Measurements from ENCODE around the gene ARID5A.

The ARID5A gene

DNA sequence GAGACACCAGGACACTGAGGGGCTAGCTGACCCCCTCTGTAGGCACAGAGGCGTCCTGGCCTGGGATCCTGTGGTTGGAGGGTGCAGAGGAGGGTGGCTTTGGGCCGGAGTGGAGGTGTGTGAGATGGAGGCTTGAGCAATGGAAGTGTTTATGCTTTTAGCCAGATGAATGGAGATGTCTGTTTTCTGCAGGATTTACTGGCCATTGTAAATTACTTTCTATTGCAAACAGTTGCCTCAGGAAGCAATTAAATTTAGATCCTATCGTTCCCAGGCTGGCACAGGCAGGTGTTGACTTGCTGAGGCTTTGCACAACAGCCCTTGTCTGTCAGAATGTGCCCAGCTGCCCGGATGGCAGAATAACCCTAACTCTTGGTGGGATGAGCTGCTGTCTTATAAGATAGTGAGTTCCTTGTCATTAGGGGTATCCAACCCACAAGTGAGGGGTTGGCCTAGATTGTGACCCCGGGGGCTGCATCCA is 1.8 kb upstream of the ARID5A start:
- DNase-seq: no peak
- TF ChIP-seq GATA1 (IDR thresholded peaks at IDR 0.05; ENCODE audit: low read depth, low read length): no peak
- TF ChIP-seq POLR2A (IDR thresholded peaks at IDR 0.05; ENCODE audit: low read length): no peak

- DNase-seq: no peak
- TF ChIP-seq POLR2A (IDR thresholded peaks at IDR 0.05; ENCODE audit: low read length): no peak
Observed at GRCh38 chr2:96535331-96535730, 1.2 kb upstream of the ARID5A start.

DNA sequence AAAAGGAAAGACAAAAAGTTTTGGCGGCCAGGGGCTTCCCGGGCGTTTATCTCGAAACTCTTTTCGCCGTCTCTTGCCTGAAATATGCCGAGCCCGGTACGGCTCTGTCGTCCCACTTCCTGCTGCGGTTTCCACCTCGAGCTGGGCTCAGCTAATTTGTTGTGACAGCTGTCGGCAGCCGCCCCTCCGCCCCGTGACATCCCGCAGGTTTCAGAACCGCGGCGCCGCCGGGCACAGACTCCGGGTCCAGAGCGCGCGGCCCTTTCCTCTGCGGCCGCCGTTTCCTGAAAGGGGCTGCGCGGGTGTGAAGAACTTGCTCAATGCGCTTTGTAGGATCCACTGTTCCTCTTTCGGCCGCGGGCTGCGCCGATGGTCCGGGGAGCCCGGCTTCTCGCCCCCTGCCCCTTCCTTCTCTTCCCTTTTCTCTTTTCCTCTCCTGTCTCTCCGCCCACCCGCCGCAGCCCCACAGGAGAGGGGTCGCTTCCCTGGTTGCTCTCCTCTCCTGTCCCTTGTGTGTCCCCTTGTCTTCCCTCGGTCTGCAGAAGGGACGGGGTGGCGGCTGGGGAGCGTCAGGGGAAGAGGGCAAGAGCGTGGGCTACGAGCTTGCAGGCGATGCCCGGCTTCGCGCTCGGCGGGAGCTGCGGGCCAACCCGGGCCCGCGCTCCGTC is 648 bp downstream of the ARID5A start:
- peak; percentile 51 to 69 for DNase-seq
- TF ChIP-seq POLR2A (IDR thresholded peaks at IDR 0.05; ENCODE audit: low read length) (no peak), GATA1 (IDR thresholded peaks at IDR 0.05; ENCODE audit: low read depth, low read length) (no peak)

DNA sequence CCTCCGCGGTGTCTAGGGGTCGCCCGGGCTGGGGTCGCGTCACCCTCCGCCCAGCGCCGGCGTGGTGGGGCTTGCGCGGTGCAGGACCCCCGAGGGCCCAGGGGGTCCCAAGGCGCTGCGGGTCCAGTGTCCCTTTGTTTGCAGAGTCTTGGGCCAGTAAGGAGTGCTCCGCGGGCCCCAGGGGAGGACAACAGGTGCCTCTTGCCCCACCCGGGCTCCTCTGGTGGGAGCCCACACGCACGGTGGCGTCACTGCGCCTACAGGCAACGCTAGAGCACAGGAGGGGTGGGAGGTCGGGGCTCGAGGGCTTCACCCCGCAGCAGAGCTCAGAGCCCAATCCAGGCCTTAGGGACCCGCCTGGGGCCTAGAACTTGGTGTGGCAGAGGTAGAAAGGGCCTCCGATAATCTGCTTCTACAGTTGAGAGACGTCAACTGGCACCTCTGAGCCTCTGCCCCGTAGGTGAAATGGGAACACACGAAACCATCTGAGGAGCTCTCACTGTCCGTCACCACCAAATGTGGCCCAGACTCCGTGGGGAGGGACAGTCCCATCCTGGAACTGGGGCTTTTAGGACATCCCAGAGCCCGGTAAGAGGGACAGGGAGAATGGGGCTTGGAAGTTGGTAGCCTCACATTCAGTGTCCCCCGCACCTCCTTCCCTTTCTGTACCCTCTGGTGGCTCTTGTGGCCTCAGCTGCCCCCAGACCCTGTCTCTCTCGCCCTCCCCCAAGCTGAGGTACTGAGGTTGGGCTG is 1.4 kb downstream of the ARID5A start:
- DNase-seq: no peak
- TF ChIP-seq POLR2A (IDR thresholded peaks at IDR 0.05; ENCODE audit: low read length) (no peak), GATA1 (IDR thresholded peaks at IDR 0.05; ENCODE audit: low read depth, low read length) (no peak)

DNA sequence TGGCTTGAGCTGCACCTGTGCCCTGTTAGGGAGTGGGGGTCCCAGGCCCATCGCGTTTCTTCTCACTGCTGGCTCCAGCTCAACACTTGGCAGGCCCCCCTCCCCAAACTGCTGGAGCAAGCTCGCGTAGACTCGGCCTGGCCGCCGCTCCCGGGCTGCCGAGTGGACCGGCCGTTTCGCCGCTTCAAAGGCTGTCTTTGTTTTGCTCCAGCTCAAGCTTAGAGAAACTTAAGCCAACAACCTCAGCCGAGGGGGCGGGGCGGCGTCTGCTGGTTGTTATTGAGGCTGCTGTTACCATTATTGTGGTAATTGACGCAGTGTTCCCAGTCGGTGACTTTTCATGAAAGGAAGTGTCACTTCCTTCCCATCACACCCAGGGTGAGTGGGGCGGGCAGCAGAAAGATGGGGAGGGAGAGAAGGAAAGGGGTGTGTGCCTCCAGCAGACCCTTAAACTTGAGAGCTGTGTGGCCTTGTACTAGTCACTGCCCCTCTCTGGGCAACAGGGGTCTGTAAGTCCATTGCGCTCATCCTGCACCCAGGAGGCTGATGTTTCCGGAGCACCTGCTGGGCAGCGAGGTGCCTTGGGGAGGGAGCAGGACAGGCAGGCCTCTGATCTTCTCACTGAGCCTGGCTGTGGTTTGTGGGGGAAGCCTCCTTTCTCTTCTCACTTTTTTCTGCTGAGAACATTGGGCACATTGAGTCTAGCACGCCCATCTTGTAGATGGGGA is 2.1 kb downstream of the ARID5A start:
- DNase-seq: no peak
- TF ChIP-seq GATA1 (IDR thresholded peaks at IDR 0.05; ENCODE audit: low read depth, low read length) (no peak), POLR2A (IDR thresholded peaks at IDR 0.05; ENCODE audit: low read length) (no peak)

GRCh38 chr2:96539215-96539920 is 2.8 kb downstream of the ARID5A start:
- TF ChIP-seq GATA1 (IDR thresholded peaks at IDR 0.05; ENCODE audit: low read depth, low read length) (no peak), POLR2A (IDR thresholded peaks at IDR 0.05; ENCODE audit: low read length) (no peak)
- no peak for DNase-seq

GRCh38 chr2:96540136-96540535 is 3.6 kb downstream of the ARID5A start:
- TF ChIP-seq POLR2A (IDR thresholded peaks at IDR 0.05; ENCODE audit: low read length): no peak
- TF ChIP-seq GATA1 (IDR thresholded peaks at IDR 0.05; ENCODE audit: low read depth, low read length): no peak
- DNase-seq: no peak

GRCh38 chr2:96541398-96542152 is 5.0 kb downstream of the ARID5A start:
- no peak for DNase-seq
- TF ChIP-seq GATA1 (IDR thresholded peaks at IDR 0.05; ENCODE audit: low read depth, low read length): no peak

GRCh38 chr2:96542357-96542977 is 5.9 kb downstream of the ARID5A start:
- no peak for DNase-seq
- TF ChIP-seq POLR2A (IDR thresholded peaks at IDR 0.05; ENCODE audit: low read length) (no peak), GATA1 (IDR thresholded peaks at IDR 0.05; ENCODE audit: low read depth, low read length) (no peak)

GRCh38 chr2:96546321-96546720 is 9.8 kb downstream of the ARID5A start:
- TF ChIP-seq GATA1 (IDR thresholded peaks at IDR 0.05; ENCODE audit: low read depth, low read length): no peak
- TF ChIP-seq POLR2A (IDR thresholded peaks at IDR 0.05; ENCODE audit: low read length): no peak
- no peak for DNase-seq

DNA sequence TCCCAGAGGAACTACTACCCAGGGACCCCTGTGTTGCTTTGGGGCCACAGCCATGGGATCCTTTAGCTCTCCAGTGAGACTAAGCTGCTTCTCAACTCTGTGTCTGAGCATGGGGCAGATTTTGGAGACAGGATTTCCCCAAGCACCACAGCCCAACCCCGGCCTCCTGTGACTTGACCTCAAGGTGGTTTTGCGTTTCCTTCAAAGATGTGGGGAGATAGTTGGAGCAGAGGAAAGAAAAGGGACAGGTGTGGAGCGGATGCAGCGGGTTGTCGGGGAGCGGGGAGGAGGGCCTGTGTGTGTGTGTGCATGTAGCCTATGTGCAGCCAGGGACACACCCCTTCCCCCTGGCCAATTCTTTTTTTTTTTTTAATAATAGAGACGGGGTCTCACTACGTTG is 10.2 kb downstream of the ARID5A start:
- no peak for DNase-seq
- no peak for TF ChIP-seq GATA1 (IDR thresholded peaks at IDR 0.05; ENCODE audit: low read depth, low read length)
- TF ChIP-seq POLR2A (IDR thresholded peaks at IDR 0.05; ENCODE audit: low read length): no peak

DNA sequence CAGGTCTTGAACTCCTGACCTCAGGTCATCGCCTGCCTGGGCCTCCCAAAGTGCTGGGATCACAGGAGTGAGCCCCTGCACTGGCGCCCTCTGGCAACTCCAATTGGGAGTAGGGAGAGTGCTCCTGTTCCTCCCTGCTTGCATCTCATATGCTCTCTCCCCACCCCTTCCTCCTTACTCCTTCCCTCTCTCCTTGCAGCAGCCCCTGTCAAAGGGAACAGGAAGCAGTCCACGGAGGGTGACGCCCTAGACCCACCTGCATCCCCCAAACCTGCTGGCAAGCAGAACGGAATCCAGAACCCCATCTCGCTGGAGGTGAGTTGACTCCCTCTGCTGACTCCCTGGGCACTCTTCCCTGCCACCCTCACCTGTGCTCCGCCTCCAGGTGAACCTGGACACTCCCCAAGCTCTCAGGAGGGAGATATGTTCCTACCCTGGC is 10.7 kb downstream of the ARID5A start:
- DNase-seq: no peak
- TF ChIP-seq GATA1 (IDR thresholded peaks at IDR 0.05; ENCODE audit: low read depth, low read length): no peak
- TF ChIP-seq POLR2A (IDR thresholded peaks at IDR 0.05; ENCODE audit: low read length): no peak

DNA sequence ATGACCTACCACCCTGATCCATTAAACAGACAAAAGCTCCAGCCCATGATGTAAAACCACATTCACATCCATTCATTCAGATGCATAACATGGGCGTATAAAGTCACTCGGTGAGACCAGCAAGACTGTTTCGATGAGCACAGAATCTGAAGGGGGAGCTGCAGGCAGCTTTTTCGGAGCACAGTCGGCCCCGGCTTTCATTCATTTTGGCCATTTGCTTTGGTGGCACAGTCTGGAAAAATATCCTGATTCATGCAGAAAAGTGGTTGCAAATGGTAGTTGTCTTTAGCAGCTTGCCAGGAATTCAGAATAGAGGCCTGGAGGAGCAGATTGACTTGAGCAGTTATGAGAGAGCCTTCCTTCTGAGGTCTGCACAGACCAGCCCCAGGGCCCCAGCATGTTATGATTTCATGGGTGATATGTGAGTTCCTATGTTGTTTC is 11.2 kb downstream of the ARID5A start:
- no peak for TF ChIP-seq POLR2A (IDR thresholded peaks at IDR 0.05; ENCODE audit: low read length)
- TF ChIP-seq GATA1 (IDR thresholded peaks at IDR 0.05; ENCODE audit: low read depth, low read length): no peak
- no peak for DNase-seq
